UCSD-AML1 (cell line): ENCODE data around the gene NUDT12.

ENCODE experiments used
- DNase-seq: peaks from one replicate; lab custom pipeline; 2025; ENCODE audit not compliant: unreplicated experiment; lab: John Stamatoyannopoulos, UW

NUDT12 gene

DNA sequence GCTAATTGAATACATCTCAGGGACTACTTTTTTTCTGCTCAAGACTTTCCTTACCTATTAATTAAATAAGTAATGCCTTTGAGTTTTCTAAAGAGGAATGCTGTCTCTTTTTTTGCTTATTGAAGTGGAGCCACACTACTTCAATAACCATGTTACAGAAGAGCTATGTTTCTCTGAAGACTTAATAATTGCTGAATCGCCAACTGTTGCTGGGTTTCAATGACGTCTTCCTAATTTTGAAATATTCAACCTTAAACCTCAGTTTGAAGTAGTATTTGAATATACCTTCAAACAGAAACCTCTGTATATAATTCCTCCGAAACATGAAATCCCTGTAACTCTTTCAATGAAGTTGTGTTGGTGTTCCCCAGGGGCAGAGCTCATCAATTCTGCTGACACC lies 21.0 kb downstream of the NUDT12 start:
- DNase-seq, result no peak

DNA sequence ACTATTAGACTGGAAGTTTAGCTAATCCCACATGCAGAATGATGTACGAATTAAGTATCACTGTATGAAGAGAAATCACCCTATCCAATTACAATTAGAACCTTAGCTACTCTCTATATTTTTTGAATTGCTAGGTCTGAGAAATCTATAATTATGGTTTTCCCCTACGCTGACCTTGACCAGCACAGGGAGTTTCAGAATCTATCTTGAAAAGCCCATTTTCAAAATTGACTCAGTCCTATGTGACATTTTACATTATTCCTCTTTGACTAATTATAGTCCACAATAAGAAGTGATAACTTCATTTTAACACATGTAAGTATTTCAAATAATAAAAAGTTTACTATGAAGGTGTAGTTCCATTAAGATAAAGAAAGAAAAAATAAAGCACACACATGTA lies 21.5 kb downstream of the NUDT12 start:
- DNase-seq, result no peak

DNA sequence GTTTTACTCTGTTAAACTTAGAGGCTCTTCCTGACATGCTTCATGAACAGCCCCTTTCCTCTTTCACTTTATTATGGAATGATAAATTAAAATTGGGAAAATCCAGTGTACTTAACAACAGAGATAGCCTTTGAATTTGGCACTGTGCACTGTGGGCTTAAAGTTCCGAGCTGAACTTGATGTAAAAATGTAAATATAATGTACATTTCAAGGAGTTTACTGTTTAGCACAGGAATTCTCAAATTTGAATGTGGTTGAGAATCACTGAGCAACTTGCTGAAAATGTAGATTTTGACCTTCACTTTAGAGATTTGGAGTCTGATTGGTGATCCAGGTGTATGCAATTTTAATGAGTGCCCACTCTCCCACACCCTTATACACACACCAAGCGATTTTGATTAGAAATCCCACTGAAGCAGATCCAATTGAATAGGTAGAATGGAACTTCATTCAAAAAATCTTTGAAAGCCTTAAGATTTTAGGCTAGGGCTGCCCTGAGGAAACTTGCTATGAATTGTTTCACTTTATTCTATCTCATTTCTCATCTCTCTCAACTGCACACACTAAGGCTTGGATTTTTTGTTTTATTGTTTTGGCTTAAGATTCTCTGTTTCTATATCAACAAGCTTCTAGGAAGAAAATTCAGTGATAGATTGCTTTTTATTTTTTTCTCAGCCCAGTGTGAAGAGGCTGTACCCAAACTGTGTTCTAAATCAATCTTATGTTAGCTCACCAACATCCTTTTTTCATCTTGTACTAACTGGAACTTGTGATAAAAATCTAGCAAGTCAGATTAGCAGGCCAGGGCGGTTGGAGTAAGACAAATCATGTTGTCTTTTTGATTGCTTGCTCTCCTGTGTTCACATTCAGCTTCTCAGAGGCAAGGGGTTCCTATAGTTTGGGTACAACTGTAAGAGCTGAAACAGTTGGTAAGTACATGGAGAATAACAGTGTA lies 22.9 kb downstream of the NUDT12 start:
- no peak for DNase-seq

DNA sequence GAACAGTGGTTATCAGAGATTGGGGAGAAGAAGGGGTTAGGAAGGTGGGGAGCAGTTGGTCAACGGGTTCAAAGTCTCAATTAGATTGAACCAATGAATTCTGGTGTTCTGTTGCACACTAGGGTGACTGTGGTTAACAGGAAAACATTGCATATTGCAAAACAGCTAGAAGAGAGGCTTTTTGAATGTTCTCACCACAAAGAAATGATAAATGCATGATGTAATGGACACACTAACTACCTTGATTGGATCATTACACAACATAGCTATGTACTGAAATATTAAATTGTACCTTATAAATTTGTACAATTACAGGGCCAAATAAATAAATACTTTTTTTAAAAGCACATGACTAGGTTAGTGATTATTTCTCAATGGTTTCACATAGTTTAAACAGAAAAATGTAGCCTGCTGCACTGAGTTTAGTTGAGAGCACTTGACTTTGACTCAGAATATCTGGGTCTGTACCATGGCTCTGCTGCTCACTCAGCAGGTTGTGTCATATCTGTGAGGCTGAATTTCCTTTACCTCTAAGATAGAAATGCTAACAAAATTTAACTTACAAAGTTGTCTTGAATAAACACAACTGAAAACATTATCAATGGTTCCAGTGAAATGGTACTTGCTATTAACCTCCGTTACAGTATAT lies 30.4 kb downstream of the NUDT12 start:
- DNase-seq, result no peak

DNA sequence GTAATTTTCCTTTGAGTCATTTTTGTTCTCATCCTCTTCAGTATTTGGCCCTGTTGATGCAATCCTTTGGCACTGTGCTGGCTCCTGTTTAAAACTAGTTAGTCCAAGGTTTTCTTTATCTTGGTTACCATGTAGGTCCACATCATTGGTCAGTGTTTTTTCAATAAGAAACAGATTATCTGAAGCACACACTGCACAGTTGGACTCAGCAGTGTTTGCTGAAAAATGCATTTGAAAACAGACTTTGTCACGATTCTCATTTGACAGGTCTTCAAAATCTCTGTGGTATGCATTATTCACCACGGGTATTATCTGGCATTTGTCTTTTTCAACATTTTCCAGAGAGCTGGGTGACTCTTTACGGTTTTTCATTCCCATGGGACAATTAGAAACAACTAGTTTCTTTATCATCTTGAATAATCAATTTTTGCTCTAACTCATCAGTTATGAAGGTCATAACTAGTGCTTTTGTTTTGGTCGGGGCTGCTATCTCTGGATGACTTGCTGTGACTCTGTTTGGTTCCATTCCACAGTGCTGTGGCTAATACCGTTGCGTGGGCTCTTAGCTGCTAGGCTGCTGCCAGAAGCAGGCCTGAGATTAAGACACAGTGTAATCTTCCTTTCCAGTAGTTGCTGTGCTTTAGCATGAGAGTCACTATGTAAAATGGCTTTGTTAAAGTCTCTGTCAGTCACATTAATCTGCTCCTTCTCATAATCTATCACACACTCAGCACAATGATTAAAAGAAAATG lies 36.2 kb downstream of the NUDT12 start:
- no peak for DNase-seq

DNA sequence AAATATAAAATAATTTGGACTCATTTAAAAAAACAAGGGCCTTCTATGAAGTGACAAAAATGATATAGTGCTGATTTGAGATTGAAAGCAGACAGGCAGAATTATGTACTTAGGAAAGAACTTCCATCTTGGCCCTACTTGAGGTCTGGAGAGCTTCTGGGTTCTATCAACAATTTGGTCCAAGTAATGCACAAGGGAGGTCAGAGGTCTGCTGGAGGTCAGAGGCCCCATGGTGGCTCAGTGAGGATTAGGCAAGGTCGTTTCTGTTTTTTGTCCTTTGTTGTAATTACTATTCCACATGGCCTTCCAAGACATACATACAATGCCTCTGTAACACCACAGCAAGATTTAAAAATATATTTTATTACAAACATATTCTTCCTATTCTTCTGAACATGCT lies 37.2 kb downstream of the NUDT12 start:
- no peak for DNase-seq

DNA sequence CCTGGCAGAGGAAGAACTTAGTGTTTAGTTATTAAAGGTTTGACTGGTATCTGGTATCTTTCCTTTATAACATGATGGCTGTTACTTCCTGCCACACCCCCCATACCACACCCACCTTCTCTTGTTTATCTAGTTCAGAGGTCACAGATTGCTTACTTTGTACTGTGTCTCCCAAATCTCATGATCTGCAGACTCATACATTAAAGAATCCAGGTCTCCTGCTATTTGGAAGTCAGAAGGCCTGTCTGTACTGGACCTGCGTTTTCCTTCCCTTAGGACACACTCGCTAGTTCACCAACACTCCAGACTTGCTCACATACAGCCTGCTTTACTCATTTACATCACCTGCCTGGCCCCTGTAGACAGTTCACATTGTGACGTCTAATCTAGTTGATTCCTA lies 39.3 kb downstream of the NUDT12 start:
- no peak for DNase-seq

DNA sequence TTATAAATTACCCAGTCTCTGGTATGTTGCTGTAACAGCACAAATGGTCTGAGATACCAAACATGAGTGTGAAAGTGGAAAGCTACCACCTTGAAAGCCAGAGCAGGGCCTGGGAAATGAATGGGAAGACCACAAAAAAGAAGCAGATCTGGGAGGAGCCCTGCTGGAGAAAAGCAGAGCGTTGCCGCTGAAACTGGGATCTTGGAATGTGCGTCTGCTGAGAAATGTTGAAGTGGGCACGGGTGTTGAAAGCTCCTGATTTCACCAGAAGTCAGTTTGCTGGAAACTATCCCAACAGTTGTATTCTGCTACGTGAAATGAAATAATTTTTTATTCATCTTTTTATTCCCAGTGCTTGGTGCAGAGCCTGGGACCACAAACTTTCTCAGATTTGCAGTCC lies 40.0 kb downstream of the NUDT12 start:
- DNase-seq, result no peak

DNA sequence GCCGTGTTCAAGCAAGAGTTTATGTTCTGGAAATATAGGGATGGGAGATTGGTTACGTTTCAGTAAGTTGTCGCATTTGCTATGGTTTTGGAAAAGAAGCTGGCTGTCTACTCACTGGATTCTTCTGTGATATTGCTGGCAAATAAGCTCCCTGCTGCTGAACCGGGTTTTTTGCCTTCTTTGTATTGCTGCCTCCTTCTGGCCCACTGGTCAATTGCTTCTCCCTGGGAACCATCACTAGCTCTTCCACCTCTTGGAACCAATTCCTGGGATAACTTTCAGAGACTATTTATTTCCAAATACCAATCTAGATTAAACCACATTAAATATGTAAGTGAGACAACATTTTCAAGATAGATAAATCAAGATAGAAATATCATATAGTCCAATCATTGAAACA lies 43.0 kb downstream of the NUDT12 start:
- peak; percentile 3 for DNase-seq

DNA sequence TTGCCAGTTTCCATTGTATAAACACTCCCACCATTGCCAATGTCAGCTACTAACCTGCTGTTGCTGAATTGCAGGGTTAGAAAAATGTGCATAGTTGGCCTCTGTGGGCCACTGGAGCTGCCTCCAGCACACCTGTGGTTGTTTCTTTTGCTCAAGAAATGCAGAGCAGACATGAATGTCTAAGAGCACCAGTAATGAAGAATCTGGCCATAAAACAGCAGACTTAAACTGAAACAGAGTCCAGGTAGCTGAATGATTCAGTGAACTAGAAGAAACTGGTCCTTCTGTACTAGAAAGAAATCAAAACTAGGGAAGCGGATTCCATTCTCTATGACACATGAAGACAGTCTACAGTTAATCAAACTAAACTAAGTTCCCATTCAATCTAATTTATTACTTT lies 48.2 kb downstream of the NUDT12 start:
- no peak for DNase-seq

DNA sequence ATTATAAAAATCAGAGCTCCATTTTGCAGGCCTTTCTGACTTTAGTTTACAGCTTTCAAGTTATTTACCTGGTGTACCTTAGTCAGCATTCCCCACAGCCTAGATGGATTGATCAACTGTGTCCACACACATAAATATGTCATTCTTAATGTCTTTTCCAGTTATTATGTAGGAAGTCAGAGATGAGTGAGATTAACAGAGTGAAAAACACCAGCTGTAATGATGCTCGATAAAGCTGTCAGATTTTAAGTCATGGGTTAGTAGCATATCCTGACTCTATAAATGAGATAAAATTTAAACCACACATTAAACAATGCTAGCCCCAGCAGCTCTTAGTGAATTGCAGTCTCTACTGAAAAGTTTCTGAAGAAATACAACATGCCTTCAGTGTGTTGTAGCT lies 48.9 kb downstream of the NUDT12 start:
- DNase-seq, result no peak

DNA sequence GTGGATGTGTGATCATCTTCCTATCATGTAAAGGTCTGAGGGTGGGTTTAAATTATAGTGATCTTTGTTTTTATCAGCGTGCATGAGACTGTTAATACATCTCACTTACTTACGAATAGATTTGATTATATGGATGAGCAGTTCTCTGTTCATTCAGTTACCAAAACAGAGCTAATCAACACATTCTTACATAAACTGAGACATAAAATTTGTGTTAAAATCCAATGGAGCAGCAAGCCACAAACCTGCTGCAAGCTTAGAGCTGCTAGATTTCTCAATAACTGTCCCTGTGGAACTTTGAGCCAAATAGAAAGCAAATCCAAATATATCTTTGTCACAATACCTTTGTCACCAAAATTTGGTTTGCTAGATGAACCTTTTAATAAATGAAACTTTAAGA lies 50.1 kb downstream of the NUDT12 start:
- no peak for DNase-seq

DNA sequence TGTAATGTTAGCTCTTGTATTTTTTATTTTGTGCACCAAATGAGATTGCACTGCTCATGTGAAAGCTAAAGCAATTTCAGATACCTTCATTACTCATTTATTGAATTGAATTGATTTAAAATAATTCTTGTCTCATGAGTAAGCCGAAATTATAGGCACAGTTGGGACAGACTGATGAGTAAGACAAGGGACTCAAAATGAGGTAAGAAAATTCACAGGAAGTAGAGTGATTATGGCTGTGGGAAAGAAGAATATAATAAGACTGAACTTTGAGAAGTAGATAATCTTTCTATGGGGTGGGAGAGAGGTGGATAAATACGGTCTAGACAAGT lies 51.1 kb downstream of the NUDT12 start:
- DNase-seq, result no peak

DNA sequence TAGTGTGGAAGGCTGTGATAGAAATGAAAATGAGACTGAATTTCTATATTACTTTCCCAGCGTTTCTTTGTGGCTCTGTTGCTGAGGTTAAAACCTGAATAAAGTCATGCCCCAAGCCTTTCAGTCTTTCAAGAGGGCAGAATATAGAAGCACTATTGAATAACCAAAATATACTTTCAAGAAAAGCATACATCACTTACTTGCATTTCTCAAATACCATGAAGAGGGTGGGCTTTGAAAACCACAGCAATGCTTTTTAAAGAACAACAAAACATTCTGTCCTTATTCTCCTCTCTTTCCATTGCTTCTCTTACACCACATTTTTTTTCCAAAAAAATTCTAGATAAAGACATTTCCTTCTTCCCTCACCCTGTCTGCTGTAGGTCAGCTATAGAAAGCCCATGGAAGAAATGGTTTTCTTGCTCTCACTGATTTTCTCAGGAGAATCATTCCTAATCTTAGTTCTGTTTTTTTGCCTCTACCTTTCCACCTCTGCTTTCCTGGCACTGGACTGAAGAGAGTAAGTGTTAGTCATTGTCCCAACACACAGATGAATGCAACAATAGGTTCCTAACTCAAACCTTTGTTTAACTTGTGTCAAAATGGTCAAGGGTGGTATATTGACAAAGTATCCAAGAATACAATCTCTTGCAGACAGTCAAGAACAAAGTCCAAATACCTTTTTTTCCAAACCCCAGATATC lies 51.6 kb downstream of the NUDT12 start:
- no peak for DNase-seq

DNA sequence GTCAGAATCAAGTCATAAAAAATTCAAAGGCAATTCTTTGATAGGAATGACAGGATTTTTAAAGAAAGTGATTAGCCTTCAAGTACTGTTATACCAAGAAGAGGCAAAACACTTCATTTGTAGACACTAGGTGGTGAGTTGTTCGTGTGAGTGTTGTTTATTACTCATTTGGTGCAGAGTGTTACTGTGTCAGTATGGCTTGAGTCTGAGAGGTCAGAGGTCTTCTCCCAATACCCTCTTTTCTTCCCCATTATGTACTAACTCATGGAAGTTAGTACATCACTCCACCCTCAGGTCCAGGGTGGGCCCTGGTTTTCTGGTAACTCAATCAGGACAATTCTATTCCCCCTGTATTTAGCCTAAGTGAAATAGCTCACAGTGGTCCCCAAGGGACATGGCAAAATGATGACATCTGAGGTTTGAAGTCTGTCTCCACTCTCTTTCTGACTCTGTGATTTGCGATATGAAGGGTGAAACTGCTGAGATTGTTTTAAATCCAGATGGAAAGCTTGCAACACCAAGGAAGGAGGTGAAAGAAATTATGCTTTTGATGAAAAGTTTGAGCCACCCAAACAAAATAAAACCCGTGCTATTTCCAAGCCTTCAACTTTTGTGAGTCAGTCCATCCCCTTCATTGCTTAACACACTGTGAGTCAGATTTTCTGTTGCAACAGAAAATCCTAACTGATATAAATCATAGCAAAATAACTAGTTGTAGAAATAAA lies 56.8 kb downstream of the NUDT12 start:
- DNase-seq, result no peak

DNA sequence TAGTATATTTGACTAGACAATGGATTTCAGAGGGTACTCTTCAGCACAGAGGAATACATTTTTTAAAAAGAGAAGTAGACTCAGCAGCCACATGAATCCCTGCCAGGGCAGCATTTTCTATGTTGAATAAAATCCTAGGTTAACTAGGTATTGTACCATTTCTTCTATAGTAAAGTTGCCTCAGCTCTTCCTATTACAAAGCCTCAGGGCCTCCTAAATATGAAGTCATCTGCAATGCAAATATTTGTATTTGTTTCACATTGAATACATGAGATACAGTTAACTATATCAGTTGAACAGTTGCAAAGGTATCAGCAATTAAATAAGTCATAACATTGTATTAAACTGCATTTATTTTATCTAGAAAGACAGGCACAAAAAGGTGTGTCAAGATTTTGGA lies 59.5 kb downstream of the NUDT12 start:
- no peak for DNase-seq

DNA sequence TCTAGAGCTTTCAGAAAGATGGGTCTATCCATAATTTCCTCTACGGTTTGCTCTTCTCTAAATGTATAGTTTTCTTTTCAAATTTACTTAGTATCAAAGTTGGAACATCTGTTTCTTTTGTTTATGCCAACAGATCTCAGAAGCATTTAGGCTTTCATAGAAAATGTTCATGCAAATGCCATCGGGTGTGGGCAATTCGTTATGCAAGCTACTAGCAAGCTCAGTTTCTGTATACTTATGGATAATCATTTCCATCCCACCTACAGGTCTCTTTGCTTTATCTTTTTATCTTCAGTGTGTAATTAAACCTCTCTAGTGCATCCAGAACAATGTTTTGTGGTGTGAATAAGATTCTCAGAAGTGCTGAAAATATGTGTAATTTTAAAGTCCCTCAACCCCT lies 59.9 kb downstream of the NUDT12 start:
- no peak for DNase-seq
